Hematopoietic multipotent progenitor cell treated with erythropoietin and hydrocortisone succinate and interleukin-3 and kit ligand, for 6 days (in vitro differentiated cells): ENCODE results near the gene FUT8.
A peak's percentile ranks its signal among the peaks of the same experiment; 100 is the strongest.
"Not testable (repeated sequence)": the region's sequence is repeated elsewhere in the genome, so short reads cannot be mapped to it uniquely, and the experiment has no call there.

Experiments used
- DNase-seq: peaks from one replicate; pipeline ENCODE4 v3.0.0-alpha.2; 2015

Gene FUT8

GRCh38 chr14:65419593-65420252, 7.2 kb downstream of the FUT8 start:
- no peak for DNase-seq

DNA sequence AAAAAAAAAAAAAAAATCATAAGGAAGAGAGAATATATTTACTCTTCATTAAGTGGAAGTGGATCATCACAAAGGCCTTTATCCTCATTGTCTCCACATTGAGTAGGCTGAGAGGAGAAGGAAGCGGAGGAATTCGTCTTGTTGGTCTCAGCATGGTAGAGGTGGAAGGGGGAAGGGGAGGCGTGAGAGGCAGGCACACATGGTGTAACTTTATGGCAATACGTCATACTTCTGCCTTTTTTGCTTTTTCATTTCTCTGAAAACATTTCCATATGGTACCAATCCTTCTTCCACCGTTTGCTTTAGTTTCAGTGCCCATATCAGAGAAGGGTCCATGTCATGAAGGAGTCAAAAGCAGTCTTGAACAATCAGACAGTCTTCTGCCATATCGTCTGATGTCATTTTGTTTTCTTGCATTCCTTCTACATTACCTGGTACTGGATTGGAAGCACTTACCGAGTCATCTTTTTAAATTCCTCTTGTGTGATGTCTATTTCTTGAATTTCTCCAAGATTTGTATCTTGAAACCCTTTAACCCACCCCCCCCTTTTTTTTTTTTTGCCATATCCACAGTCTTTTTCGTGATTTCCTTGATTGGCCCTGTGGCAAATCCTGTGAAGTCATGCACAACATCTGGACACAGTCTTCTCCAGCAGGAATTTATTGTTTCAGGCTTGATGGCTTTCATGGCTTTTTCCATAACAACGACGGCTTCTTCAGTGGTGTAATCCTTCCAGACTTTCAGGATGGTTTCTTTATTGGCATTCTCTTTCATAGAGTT, 8.9 kb downstream of the FUT8 start:
- no peak for DNase-seq

GRCh38 chr14:65422088-65422834, 9.7 kb downstream of the FUT8 start:
- DNase-seq: peak; percentile 93

GRCh38 chr14:65423982-65424381, 11.5 kb downstream of the FUT8 start:
- DNase-seq: no peak

DNA sequence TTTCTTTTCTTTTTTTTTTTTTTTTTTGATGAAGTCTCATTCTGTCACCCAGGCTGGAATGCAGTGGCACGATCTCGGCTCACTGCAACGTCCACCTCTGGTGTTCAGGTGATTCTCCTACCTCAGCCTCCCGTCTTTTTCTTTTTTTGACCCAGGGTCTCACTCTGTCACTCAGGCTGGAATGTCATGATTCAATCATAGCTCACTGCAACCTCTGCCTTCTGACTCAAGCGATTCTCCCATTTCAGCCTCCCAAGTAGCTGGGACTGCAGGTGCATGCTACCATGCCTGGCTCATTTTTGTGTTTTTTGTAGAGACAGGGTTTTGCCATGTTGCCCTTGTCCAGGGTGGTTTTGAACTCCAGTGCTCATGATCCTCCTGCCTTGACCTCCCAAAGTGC, 12.0 kb downstream of the FUT8 start:
- DNase-seq: no peak

DNA sequence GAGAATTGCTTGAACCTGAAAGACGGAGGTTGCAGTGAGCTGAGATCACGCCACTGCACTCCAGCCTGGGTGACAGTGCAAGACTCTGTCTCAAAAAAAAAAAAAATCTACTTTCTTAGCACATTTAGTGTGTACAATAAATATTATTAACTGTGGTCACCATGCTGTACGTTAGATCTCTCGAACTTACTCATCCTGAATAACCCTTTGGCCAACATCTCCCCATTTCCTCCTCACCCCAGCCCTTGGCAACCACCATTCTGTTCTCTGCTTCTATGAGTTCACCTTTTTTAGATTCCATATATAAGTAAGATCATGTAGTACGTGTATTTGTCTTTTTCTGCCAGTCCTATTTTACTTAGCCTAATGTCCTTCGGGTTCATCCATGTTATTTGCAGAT, 13.4 kb downstream of the FUT8 start:
- DNase-seq: no peak

DNA sequence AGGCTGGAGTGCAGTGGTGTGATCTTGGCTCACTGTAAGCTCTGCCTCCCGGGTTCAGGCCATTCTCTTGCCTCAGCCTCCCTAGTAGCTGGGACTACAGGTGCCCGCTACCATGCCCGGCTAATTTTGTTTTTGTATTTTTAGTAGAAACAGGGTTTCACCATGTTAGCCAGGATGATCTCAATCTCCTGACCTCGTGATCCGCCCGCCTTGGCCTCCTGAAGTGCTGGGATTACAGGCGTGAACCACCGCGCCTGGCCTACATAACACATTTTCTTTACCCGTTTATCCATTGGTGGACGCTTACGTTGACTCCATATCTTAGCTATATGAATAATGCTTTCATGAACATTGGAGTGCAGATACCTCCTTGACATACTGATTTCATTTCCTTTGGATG, 14.4 kb downstream of the FUT8 start:
- DNase-seq: not testable (repeated sequence)

GRCh38 chr14:65428691-65429090, 16.2 kb downstream of the FUT8 start:
- DNase-seq: no peak

GRCh38 chr14:65429757-65430156, 17.2 kb downstream of the FUT8 start:
- no peak for DNase-seq

GRCh38 chr14:65431245-65431644, 18.7 kb downstream of the FUT8 start:
- DNase-seq: no peak

DNA sequence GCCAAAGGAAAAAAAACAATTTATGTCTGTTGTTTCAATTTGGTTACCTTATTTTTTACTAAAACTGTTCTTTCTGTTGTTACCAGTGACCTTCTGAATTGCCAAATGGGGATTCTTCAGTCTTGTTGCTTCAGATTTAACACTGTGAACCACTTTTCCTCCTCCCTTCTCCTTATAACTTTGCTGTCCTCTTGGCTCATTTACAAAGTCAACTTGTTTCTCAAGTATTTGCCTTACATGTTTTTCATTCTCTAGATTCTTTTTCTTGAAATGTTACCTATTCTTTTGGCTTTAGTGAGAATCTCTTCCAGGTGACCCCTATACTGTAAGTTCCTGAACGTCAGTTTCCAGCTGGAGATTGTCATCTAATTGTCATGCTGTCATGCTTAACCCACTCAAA, 19.4 kb downstream of the FUT8 start:
- no peak for DNase-seq

GRCh38 chr14:65432361-65432948, 19.9 kb downstream of the FUT8 start:
- no peak for DNase-seq

GRCh38 chr14:65433157-65433556, 20.6 kb downstream of the FUT8 start:
- no peak for DNase-seq

DNA sequence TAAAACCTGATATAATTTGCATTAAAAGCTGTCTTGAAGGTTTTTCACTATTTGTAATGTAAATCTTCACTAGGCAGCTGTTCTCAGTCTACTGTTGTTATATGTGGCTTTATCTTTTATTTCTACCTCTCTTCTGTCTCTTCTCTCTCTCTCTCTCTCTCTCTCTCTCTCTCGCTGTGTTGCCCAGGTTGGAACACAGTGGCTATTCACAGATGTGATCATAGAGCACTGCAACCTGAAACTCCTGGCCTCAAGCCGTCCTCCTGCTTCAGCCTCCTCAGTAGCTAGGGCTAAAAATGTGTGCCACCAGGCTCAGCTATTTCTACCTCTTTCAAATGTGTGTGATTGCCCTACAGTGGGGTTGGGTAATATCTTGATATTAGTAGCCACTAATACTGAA, 21.1 kb downstream of the FUT8 start:
- DNase-seq: peak; percentile 42

- peak; percentile 62 for DNase-seq
Measured at GRCh38 chr14:65434216-65434850, 21.8 kb downstream of the FUT8 start.

DNA sequence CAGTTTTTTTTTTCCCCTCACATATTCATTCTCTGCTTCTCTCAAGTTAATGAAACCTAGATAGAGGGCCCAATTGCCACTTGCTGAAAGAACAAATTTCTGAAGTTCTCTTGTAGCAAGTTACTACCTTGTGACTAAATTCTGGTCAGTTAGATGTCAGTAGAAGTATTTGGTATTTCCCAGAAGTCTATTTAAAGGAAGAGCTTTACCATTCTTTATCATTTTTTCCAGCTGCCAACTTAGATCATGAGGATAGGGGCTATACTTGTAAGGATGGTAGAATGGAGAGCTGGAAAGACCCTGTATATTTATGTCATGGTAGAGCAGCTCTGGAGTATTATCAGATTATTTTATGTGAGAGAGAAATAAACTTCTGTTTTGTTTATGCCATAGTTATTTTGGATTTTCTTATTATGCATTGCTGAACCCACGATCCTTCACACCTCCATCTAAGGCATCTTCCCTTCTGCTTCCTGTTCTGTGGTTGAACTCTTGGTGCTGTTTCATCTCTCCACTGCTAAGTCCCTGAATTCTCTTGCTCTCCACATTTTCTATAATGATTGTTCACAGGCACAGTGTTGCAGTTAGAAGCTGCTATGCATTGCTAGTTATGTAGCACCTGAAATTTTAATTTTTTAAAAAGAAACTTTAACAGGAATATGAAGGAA, 25.9 kb downstream of the FUT8 start:
- peak; percentile 84 for DNase-seq

DNA sequence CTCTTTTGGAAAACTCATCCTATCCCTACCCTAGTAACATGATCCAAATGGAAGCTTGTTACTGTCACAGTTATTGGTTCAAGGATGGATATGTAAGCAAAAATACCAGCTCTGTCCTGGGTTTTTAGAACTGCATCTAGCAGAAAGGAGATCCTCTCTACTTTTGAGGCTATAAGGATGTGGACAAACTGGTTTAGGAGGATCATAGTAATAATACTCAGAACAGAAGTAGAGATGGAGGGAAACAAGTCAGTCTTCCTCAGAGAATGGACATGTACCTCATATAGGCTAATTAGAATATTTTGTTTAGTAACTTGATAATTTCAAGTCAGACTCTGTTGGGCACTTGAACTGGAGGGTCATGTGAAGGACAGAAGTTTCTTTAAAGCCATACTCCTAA, 26.6 kb downstream of the FUT8 start:
- no peak for DNase-seq

GRCh38 chr14:65440230-65440629, 27.7 kb downstream of the FUT8 start:
- no peak for DNase-seq

- no peak for DNase-seq
Measured at GRCh38 chr14:65444230-65444629, 31.7 kb downstream of the FUT8 start.

DNA sequence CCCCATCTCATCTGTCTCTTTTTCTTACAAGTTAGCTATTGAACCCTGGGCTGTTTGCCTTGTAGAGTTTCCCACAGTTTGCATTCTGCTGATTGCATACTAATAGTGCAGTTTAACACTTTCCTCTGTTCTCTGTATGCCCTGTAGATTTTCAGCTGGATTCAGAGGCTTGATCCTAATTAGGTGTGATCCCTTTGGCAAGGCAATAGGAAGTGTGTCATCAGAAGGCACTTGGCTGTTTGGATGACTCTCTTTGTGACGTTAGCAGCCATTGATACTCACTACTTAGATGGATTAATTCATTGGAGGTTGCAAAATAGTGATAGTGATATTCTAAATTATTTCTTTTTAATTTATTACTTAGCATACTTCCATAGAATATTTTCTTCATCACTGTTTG, 33.6 kb downstream of the FUT8 start:
- DNase-seq: no peak

DNA sequence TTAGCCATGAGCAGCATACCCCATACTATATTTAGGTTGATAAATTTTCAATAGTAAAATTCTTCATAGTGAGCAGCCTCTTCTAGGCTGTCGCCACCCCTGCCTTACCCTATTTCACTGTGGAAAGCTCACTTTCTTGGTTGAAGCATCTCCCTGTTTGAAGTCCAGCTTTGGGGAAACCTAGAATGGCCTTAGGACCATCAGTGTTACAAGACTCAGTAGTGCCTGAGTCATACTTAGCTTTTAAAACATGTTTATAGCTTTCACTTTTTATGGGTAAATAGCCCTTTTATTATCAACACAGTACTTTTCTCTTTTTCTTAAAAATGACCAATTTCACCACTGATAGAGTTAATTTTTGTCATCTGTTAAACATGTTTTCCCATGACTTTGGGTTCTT, 37.1 kb downstream of the FUT8 start:
- DNase-seq: no peak

GRCh38 chr14:65453807-65454480, 41.4 kb downstream of the FUT8 start:
- DNase-seq: peak; percentile 82
